GM23248 (cell line): ENCODE measurements around the gene NECTIN4.

Experiments used
- EZH2 ChIP-seq: fragments of 200-600 bp; sonication (generic); IDR thresholded peaks from 2 replicates; pipeline ENCODE4 v1.6.1; 2018; ENCODE audit warnings: antibody characterized with exemption, mild to moderate bottlenecking; ENCODE audit not compliant: insufficient read depth, poor library complexity, severe bottlenecking
- EZH2phosphoT487 ChIP-seq: fragments of 200-600 bp; sonication (generic); IDR thresholded peaks from 2 replicates; pipeline ENCODE4 v1.6.1; 2018; ENCODE audit warnings: antibody characterized with exemption, moderate library complexity, mild to moderate bottlenecking, low read depth; ENCODE audit not compliant: insufficient read depth

- TF ChIP-seq EZH2 (no peak), EZH2phosphoT487 (no peak)
These were observed 36.5 kb downstream of the NECTIN4 start for GRCh38 chr1:161052899-161053298.
